Skin epidermis (tissue), 12 donors: ENCODE results near the gene GJB6.

Experiments
- H3K27ac ChIP-seq, 21 experiments: fragments of 200-600 bp; sonication (generic) in 11 of 21; one replicate each; pipeline ENCODE4 v1.5.0; 2020; ENCODE audit warnings: mild to moderate bottlenecking in 3 of 21, inconsistent platforms in 2 of 21, moderate library complexity in 2 of 21
- H3K4me3 ChIP-seq, 7 experiments: fragments of 200-600 bp; sonication (generic) in 2 of 7; one replicate each; pipeline ENCODE4 v1.5.0; 2020; ENCODE audit warnings: inconsistent platforms in 2 of 7, mild to moderate bottlenecking in 2 of 7, moderate library complexity in 1 of 7

The GJB6 gene

GRCh38 chr13:20190481-20191310, 41.4 kb downstream of the GJB6 start:
- H3K27ac ChIP-seq, result peak overlapping the region in 16 of 21 experiments; percentile 29 to 91 (median 80)
- peak overlapping the region; percentile 41 to 71 (median 60) for H3K4me3 ChIP-seq

DNA sequence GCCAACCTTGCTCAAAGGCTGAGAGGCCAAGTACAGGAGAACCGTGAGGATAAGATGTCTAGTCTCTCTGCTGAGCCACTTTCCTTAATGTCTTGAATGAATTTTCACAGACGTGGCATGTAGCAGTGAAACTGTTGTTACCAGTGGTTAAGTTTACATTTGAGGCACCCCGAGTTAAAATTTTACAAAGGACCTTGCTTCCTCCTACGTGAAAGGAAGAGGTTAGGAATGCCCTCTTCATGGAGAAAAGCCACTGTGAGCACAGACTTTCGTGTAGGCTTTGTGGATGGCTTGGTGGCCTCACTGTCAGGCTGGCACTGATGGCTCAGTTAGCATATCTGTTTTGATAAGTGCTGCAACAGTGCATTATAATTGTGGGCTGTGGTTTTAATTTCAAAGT, 42.0 kb downstream of the GJB6 start:
- peak overlapping the region in 6 of 7 experiments; percentile 41 to 71 (median 60) for H3K4me3 ChIP-seq
- H3K27ac ChIP-seq, result peak overlapping the region in 4 of 21 experiments; percentile 2 to 87 (median 52)

- H3K27ac ChIP-seq, result peak overlapping the region in 1 of 21 experiments; percentile 87
- H3K4me3 ChIP-seq, result peak overlapping the region in 3 of 7 experiments; percentile 41 to 71 (median 63)
These were observed 43.2 kb downstream of the GJB6 start for GRCh38 chr13:20188667-20189553.

- H3K4me3 ChIP-seq, result no peak overlapping the region
- no peak overlapping the region for H3K27ac ChIP-seq
These were observed 45.3 kb downstream of the GJB6 start for GRCh38 chr13:20186771-20187170.

DNA sequence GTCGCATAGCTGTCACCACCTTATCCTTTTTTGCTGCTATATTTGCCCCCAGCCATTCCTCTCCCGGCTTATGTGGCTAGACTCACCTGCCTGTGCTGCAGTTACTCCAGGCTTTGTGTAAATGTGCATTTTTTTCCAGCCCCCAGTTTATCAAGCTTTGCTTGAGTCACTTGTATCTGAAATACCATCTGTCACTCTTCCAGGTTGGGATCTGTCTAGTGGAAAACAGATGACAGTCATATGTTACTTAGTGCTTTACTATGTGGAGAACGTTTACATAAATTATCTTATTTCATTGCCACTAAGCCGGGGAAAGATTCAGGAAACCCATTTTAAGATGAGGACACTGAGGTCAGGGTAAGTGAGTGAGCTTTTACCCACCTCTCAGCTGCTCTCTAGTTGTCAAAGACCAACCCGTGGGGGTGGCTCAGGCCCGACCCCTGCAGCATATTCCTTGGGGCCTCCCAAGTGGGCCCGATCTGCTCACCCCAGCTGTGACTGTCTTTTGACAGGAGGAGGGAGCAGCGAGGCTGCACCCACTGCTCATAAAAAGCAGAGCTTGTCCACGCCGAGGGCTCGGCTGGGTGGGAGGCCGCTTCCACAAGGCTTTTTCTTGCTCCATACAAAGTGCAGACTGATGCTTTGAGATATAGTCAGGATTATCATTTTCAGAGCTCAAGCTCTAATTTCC, 46.6 kb downstream of the GJB6 start:
- no peak overlapping the region for H3K4me3 ChIP-seq

DNA sequence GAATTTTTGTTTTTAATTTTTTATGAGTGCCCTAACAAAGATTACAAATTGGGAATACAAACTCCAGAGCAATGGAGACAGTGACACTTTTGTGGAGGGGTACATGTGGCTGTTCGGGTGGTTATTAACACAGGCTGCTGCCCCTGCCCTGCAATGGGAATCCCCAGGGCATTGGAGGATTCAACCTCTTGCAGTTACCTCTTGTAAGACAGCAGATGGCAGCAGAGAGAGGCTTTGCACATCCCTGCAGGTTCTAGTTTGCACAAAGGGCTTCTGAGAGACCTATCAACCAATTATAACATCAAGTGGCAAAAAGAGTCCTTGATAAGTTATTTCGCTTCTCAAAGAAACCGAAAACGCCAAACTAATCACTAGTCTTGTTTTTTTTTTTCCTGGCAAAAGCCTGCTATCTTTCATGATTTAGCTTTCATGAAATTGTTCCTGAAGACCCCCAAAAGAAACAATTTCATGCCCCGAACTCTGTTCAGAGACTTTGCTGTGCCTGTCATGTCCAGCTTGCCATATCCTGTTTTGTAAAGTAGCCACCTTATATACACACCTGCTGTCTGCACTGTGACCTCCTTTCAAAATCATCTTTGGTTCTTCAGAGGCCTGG, 49.8 kb downstream of the GJB6 start:
- Histone ChIP-seq H3K27ac (no peak overlapping the region), H3K4me3 (no peak overlapping the region)

More for the DNA sequence above, 46.6 kb downstream of the GJB6 start:
- no peak overlapping the region for H3K27ac ChIP-seq

DNA sequence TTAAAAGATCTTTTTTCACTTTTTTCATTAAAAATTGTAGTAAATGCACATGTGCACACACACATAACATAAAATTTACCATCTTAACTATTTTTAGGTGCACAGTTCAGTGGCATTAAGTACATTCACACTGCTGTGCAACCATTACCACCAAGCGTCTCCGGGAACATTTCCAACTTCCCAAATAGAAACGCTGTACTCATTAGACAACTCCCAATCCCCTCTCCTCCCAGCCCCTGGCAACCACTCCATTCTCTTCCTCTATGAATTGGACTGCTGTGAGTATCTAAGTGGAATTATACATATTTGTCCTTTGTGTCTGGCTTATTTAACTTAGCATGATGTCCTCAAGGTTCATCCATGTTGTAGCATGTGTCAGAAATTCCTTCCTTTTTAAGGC, 50.9 kb downstream of the GJB6 start:
- H3K27ac ChIP-seq, result no peak overlapping the region
- no peak overlapping the region for H3K4me3 ChIP-seq

GRCh38 chr13:20178156-20178555, 54.0 kb downstream of the GJB6 start:
- Histone ChIP-seq H3K27ac (peak overlapping the region in 3 of 21 experiments; percentile 52 to 78 (median 55)), H3K4me3 (no peak overlapping the region)

DNA sequence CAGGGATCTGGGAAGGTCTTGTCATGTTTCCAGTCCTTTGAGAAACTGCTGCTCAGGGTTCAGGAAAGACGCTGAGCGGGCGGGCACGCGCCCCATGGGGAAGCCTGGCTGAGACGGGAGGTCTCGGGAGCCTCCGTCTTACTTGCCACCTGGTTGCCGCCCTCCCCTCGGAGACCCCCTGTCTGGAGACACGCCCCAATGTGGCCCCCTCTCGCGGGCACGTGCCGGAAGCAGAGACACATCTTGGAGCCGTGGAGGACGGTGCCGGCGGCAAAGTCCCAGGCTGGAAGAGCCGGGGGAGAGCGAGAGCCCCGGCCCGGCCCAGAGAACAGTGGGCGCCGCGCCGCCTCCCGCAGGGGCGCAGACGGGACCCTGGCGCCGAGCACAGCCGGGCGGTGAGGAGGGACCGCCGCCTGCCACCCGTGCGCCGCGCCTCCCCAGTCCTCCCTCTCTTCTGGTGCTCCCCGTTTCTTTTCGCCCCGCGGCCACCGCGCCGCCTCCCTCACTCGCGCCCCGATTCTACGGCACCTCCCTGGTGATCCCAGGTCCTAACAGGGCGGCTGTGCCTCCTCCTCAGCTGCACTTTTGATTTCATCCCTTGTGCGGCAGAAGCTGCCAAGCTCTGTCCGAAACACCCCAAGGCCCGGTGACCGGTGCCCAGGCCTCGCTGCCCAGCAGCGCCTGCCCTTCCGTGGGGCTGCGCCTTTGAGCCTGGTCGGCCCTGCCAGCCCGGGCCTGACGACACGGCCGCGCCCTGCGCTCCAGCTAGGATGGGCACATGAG, 54.9 kb downstream of the GJB6 start:
- Histone ChIP-seq H3K27ac (peak overlapping the region in 6 of 21 experiments; percentile 26 to 78 (median 52)), H3K4me3 (peak overlapping the region in 4 of 7 experiments; percentile 3 to 19 (median 6))

- Histone ChIP-seq H3K27ac (peak overlapping the region in 6 of 21 experiments; percentile 29 to 66 (median 52)), H3K4me3 (no peak overlapping the region)
These were observed 56.0 kb downstream of the GJB6 start for GRCh38 chr13:20175907-20176652.

GRCh38 chr13:20175406-20175794, 56.7 kb downstream of the GJB6 start:
- H3K4me3 ChIP-seq, result no peak overlapping the region
- H3K27ac ChIP-seq, result peak overlapping the region in 15 of 21 experiments; percentile 29 to 66 (median 54)

DNA sequence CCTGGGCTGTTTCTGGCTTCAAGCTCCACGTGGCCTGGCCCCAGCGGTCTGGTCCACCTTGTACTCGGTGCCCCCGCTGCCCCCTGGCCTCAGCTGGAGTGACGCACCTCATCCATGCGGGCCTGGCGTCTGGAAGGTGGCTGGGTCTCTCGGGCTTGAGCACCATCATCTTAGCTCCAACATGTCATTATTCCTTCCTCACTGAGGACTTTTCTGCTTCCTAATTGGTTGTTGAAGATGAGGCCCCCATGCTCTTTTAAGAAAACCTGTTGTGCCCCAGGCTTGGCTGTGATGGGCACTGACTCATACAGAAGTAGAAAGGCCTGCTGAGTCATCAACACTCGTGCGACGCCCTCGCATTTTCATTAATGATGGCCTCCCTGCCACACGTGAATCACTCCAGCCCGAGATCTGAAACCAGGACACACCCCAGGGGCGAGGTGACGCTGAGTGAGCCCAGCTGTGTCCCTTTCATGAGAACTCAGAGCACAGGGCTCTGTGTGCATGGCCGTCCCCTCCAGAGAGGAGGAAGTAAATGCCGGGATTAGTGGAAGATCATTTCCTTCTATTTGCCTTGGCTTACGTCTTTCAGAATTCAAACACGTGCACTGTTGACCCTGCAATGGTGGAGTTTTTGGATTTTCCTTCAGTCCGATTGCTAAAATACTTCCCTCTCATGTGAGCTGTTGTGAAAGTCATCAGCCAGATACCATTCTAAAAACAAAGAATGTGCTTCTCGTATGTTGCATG, 57.3 kb downstream of the GJB6 start:
- peak overlapping the region in 14 of 21 experiments; percentile 29 to 66 (median 53) for H3K27ac ChIP-seq
- no peak overlapping the region for H3K4me3 ChIP-seq

- no peak overlapping the region for H3K4me3 ChIP-seq
- H3K27ac ChIP-seq, result no peak overlapping the region
These were observed 58.9 kb downstream of the GJB6 start for GRCh38 chr13:20173116-20173746.
